ENCODE measurements around the gene KAZN.

KAZN gene

DNA sequence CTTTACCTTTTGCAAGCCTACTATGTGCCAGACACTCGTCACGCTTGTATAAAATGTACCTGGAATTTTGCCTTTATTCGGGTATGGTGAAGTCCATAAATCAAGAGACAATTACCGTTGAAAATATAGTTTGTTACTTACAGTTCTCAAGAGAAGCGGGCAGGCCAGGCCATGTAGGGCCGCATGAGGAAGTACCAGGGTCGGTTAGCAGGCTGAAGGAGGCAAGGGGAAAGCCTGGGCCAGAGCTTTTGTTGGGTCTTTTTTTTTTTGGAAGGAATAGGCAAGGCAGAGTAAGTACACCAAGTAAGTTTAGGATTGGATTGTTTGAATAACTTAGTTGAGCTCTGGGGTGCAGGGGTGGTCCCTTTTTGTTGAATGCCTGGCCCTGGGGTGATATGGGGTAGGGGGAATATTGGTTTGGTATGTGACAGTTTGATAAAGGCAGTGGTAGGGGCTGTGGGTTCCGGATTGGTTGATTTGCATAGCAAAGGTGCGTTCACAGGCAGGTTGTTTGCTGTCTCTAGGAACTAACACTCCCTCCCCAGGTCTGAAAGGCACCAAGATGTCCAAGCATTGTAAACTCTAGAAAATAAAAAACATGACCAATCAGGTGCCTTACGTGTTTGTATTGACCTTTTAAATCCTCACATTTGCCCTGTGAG is 80.7 kb downstream of the KAZN start:
- DNase-seq, result no peak

DNA sequence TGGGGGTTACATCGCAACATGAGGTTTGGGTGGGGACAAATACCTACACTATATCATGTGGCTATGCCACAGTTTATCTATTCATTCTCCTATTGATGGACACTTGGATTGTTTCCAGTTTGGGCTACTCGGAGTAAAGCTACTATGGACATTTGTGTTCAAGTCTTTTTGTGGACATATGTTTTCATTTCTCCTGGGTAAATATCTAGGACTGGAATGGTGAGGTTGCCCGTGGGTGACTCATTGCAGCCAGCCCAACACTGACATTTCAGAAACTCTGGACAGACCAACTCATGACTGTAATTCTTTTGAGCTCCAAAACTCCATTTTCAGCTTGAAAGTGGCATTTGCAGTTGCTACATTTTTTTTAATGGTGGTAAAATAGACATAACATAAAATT is 82.7 kb downstream of the KAZN start:
- no peak for DNase-seq

GRCh38 chr1:14682941-14683621 is 84.6 kb downstream of the KAZN start:
- no peak for DNase-seq

GRCh38 chr1:14685078-14685477 is 86.6 kb downstream of the KAZN start:
- no peak for DNase-seq

GRCh38 chr1:14686701-14687100 is 88.2 kb downstream of the KAZN start:
- no peak for DNase-seq

- DNase-seq, result no peak
These were observed 88.7 kb downstream of the KAZN start for GRCh38 chr1:14687147-14687546.

DNA sequence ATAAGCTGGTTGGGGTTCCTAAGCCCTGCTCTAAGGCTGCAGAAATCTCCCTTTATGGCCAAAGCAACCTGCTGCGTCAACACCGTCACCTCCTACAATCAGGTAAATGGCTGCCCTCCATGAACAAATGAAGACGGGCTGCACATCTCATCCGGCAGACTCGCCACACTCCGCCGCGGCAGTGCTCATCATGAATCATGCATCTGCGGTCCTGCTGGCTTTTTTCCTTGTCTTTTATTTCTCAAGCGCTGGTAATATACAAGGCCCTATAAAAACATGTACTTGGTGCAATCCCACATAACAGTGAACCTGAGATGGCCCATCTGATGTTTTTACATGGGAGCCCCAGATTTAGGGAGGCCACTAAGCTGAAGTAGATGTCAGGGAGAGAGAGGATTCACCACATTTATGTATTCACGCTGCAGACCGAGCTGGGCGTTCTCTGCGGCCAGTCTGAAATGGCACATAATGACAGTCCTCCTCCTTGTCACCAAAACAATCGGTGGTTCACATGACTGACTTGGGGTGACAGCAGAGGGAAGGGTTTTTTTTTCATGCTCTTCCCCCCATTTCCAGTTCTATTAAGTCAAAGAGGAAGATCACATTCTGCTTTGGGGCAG is 91.6 kb downstream of the KAZN start:
- no peak for DNase-seq

DNA sequence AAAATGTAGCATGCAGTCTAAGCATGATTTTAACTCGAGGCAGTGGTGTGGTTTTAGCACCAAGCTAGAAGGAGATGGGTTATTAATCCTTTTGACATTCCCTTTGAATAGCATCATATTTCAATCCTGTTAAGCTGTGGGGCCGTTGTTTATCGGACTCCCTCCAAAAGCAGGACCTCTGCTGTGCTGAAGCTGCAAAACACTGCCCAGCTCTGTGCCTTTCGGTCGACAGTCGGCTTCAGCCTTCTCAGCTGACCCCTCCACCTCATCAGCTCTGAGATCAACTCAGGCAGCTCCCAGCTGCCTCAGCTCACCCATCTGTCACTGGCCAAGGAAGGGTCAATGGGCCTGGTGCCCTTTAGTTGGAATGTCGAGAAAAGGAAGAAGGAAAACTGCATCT is 95.5 kb downstream of the KAZN start:
- DNase-seq, result no peak

DNA sequence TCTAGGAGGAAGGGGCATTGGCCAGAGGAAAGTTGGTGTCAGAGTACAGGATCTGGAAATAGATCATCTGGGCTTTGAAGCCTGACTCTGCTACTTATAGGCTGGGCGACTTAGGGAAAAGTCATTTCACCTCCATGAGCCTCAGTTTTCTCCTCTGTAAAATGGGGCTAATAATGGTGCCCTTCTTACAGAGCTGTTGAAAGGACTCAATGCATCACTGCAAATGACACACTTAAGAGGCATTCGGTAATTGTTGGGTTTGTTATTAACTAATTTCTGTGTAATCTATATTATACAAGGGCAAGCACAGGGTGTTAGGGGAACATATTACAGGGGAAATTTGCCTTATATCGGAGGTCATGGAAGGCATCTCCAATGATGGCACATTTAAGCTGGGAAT is 96.1 kb downstream of the KAZN start:
- DNase-seq, result no peak

DNA sequence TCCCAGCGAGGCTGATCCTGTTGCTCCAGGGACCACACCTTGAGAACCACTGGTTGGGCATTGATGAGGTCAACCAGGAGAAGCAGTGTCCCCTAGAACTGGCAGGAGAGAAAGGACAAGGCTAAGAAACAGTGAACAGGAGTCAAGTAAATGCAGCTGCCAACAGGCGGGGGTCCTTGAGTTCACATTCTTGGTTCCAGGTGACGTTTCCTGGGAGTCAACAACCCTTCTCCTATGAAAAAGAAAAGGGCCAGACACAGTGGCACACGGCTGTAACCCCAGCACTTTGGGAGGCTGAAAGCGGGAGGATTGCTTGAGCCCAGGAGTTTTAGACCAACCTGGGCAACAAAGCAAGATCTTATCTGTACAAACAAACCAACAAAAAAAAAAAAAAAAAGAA is 98.3 kb downstream of the KAZN start:
- no peak for DNase-seq

DNA sequence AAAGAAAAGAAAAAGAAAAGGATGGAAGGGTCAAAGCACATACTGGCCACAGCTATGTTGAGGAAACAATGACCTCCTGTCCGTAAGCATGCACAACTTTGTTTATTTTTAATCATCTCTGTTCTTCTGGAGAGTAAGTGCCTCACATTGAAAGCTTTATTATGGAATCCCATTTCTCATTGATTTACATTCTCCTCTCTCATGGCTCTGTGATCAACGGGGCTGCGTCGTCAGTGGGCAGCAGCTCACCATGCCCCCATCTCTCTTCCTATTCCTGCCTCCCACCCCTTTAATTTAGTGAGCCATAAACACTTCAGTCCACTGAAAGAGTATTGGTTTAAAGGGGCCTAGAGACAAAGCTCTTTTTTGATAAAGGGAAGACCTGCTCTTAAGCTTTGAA is 98.9 kb downstream of the KAZN start:
- DNase-seq, result no peak

- DNase-seq, result no peak
These were observed 99.8 kb downstream of the KAZN start for GRCh38 chr1:14698314-14698713.

GRCh38 chr1:14699620-14700019 is 101.1 kb downstream of the KAZN start:
- DNase-seq, result no peak

DNA sequence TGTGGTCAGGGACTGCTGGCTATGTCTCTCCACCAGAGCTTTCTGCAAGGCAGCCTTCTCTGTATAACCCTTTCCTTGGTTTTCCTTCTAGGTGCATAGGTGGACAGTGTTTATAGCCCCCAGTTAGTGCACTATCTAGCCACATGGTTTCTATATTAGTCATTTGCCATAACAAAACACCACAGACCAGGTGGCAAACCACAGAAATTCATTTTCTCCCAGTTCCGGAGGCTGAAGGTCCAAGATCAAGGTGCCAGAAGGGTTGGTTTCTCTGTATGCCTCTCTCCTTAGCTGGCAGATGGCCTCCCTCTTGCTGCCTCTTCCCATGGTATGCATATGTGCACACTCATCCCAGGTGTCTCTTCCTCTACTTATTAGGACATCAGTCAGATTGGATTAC is 106.4 kb downstream of the KAZN start:
- no peak for DNase-seq

GRCh38 chr1:14705824-14706223 is 107.3 kb downstream of the KAZN start:
- DNase-seq, result no peak

DNA sequence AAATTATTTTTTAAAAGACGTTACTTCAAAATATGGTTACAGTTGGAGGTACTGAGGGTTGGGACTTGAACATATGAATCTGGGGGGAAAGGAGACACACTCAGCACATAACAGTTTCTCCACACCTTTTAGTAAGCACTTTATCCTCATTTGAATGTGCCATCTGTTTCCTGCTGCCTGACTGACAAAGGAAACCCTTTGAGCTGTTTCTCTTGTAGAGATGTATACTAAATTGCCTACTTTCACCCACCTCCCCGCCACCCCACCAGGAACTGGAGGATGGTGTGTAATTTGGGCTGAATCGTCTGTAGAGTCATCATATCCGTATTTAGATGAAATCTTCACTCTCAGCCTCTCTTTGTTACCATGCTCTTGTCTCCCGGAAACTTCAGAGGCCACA is 108.1 kb downstream of the KAZN start:
- DNase-seq, result no peak

GRCh38 chr1:14707531-14708445 is 109.3 kb downstream of the KAZN start:
- no peak for DNase-seq

DNA sequence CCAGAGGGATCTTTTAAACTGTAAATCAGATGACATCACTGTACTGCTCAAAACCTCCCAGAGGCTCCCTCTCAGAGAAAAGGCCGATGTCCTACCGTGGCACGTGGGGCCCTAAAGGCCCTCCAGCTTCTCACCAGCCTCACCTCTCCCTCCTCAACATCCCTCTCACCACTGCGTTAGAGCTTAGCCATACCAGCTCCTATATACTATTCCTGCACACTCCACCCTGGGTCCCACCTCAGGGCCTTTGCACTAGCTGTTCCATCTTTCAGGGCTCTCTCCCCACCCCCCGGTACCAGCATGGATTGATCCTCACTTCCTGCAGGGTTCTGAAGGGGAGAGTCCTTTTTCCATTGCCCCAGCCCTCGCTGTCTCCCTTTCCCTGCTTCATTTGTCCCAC is 111.8 kb downstream of the KAZN start:
- no peak for DNase-seq

- no peak for DNase-seq
These were observed 113.7 kb downstream of the KAZN start for GRCh38 chr1:14712136-14712535.

- DNase-seq, result no peak
These were observed 114.6 kb downstream of the KAZN start for GRCh38 chr1:14713077-14713476.

- no peak for DNase-seq
These were observed 116.8 kb downstream of the KAZN start for GRCh38 chr1:14715266-14715665.

- no peak for DNase-seq
These were observed 117.3 kb downstream of the KAZN start for GRCh38 chr1:14715802-14716201.

- DNase-seq, result no peak
These were observed 118.0 kb downstream of the KAZN start for GRCh38 chr1:14716474-14716873.

Data from CD4-positive, alpha-beta T cell treated with Interleukin-12 subunit alpha and Interleukin-12 subunit beta, for 1 hour (primary cell).